ENCODE results near the gene SPAG9. TPM values are rescaled to one million over a fixed set of nuclear protein-coding genes. Genes with fewer than 3 reads are reported as not detected.
"Not testable (repeated sequence)": the region's sequence is repeated elsewhere in the genome, so short reads cannot be mapped to it uniquely, and the experiment has no call there.

SPAG9 gene
- total RNA-seq, 2 experiments from 2014 or later, result 39.8 to 43.2 TPM

- DNase-seq, result no peak
- Mint-ChIP-seq H3K36me3 (ENCODE audit: low read depth) (no peaks in the 10 kb centered on the region), H3K4me3 (no peak overlapping the region), H3K4me1 (ENCODE audit: low read depth) (peaks cover 4% of the 10 kb centered on the region), H3K27me3 (ENCODE audit: low read depth) (no peaks in the 10 kb centered on the region), H3K27ac (no peak overlapping the region), H3K9me3 (no peaks in the 10 kb centered on the region)
- CTCF ChIA-PET, result no interaction called here
- intact Hi-C loops (cut with micrococcal nuclease), result no loop called here
These were observed 12.9 kb downstream of the SPAG9 start for GRCh38 chr17:51107778-51108177.

- CTCF ChIA-PET, result interaction anchor here (0.7 kb wide), 1 partner anchor 10 kb away, joined by 3 read pairs; no protein-coding TSS in a partner anchor
These were observed 17.2 kb downstream of the SPAG9 start for GRCh38 chr17:51103451-51103850.

GRCh38 chr17:51103050-51103449, 17.6 kb downstream of the SPAG9 start:
- Mint-ChIP-seq H3K36me3 (ENCODE audit: low read depth) (no peaks in the 10 kb centered on the region), H3K4me1 (ENCODE audit: low read depth) (peaks cover 6% of the 10 kb centered on the region), H3K27me3 (ENCODE audit: low read depth) (no peaks in the 10 kb centered on the region), H3K27ac (no peak overlapping the region), H3K4me3 (no peak overlapping the region), H3K9me3 (no peaks in the 10 kb centered on the region)
- intact Hi-C loops (cut with micrococcal nuclease), result no loop called here
- CTCF ChIA-PET, result interaction anchor here (0.7 to 1.0 kb wide), 2 partner anchors 9 to 318 kb away, joined by 3 read pairs; no protein-coding TSS in a partner anchor
- DNase-seq, result no peak

More at GRCh38 chr17:51103451-51103850, 17.2 kb downstream of the SPAG9 start:
- Mint-ChIP-seq H3K36me3 (ENCODE audit: low read depth) (no peaks in the 10 kb centered on the region), H3K27ac (no peak overlapping the region), H3K4me3 (no peak overlapping the region), H3K4me1 (ENCODE audit: low read depth) (peaks cover 3% of the 10 kb centered on the region), H3K27me3 (ENCODE audit: low read depth) (no peaks in the 10 kb centered on the region), H3K9me3 (no peaks in the 10 kb centered on the region)
- DNase-seq, result no peak
- intact Hi-C loops (cut with micrococcal nuclease), result no loop called here

GRCh38 chr17:51097708-51098446, 22.8 kb downstream of the SPAG9 start:
- Mint-ChIP-seq H3K36me3 (ENCODE audit: low read depth) (no peaks in the 10 kb centered on the region), H3K4me3 (no peak overlapping the region), H3K4me1 (ENCODE audit: low read depth) (peaks cover 32% of the 10 kb centered on the region)

GRCh38 chr17:51091635-51092034, 29.0 kb downstream of the SPAG9 start:
- CTCF ChIA-PET, result no interaction called here

More at GRCh38 chr17:51097708-51098446, 22.8 kb downstream of the SPAG9 start:
- H3K9me3 Mint-ChIP-seq, result no peaks in the 10 kb centered on the region
- intact Hi-C loops (cut with micrococcal nuclease), result no loop called here
- no peaks in the 10 kb centered on the region for H3K27me3 Mint-ChIP-seq (ENCODE audit: low read depth)
- H3K27ac Mint-ChIP-seq, result no peak overlapping the region
- CTCF ChIA-PET, result interaction anchor here (1.0 kb wide), 1 partner anchor 11 kb away, joined by 4 read pairs; no protein-coding TSS in a partner anchor
- no peak for DNase-seq

GRCh38 chr17:51088868-51089267, 31.8 kb downstream of the SPAG9 start:
- H3K27ac Mint-ChIP-seq; H3K4me3 Mint-ChIP-seq; intact Hi-C loops (cut with micrococcal nuclease); H3K36me3 Mint-ChIP-seq (ENCODE audit: low read depth); H3K27me3 Mint-ChIP-seq (ENCODE audit: low read depth); DNase-seq; CTCF ChIA-PET; H3K9me3 Mint-ChIP-seq: not testable (repeated sequence)
- peaks cover 18% of the 10 kb centered on the region for H3K4me1 Mint-ChIP-seq (ENCODE audit: low read depth)

More at GRCh38 chr17:51091635-51092034, 29.0 kb downstream of the SPAG9 start:
- Mint-ChIP-seq H3K27me3 (ENCODE audit: low read depth) (no peaks in the 10 kb centered on the region), H3K4me1 (ENCODE audit: low read depth) (peaks cover 25% of the 10 kb centered on the region), H3K9me3 (no peaks in the 10 kb centered on the region), H3K4me3 (no peak overlapping the region), H3K27ac (no peak overlapping the region), H3K36me3 (ENCODE audit: low read depth) (peaks cover 2% of the 10 kb centered on the region)
- intact Hi-C loops (cut with micrococcal nuclease), result no loop called here
- DNase-seq, result no peak

- Mint-ChIP-seq H3K4me1 (ENCODE audit: low read depth) (peaks cover 16% of the 10 kb centered on the region), H3K27me3 (ENCODE audit: low read depth) (no peaks in the 10 kb centered on the region), H3K36me3 (ENCODE audit: low read depth) (peaks cover 2% of the 10 kb centered on the region), H3K27ac (no peak overlapping the region), H3K9me3 (no peaks in the 10 kb centered on the region), H3K4me3 (no peak overlapping the region)
- intact Hi-C loops (cut with micrococcal nuclease), result no loop called here
- DNase-seq, result no peak
- CTCF ChIA-PET, result no interaction called here
These were observed 32.4 kb downstream of the SPAG9 start for GRCh38 chr17:51088287-51088686.

- Mint-ChIP-seq H3K4me3 (no peak overlapping the region), H3K4me1 (ENCODE audit: low read depth) (peaks cover 16% of the 10 kb centered on the region), H3K27ac (no peak overlapping the region), H3K27me3 (ENCODE audit: low read depth) (no peaks in the 10 kb centered on the region), H3K36me3 (ENCODE audit: low read depth) (peaks cover 4% of the 10 kb centered on the region), H3K9me3 (no peaks in the 10 kb centered on the region)
- intact Hi-C loops (cut with micrococcal nuclease), result no loop called here
- DNase-seq, result no peak
- CTCF ChIA-PET, result interaction anchor here (1.2 kb wide), 1 partner anchor 10 kb away, joined by 4 read pairs; no protein-coding TSS in a partner anchor
These were observed 33.5 kb downstream of the SPAG9 start for GRCh38 chr17:51087072-51087757.

- Mint-ChIP-seq H3K27ac (no peak overlapping the region), H3K9me3 (no peaks in the 10 kb centered on the region), H3K4me1 (ENCODE audit: low read depth) (peaks cover 13% of the 10 kb centered on the region), H3K27me3 (ENCODE audit: low read depth) (no peaks in the 10 kb centered on the region), H3K4me3 (no peak overlapping the region), H3K36me3 (ENCODE audit: low read depth) (peaks cover 1% of the 10 kb centered on the region)
- intact Hi-C loops (cut with micrococcal nuclease), result no loop called here
- DNase-seq, result no peak
- CTCF ChIA-PET, result interaction anchor here (0.6 kb wide), 1 partner anchor 17 kb away, joined by 3 read pairs; no protein-coding TSS in a partner anchor
These were observed 35.4 kb downstream of the SPAG9 start for GRCh38 chr17:51085150-51085805.

- intact Hi-C loops (cut with micrococcal nuclease), result no loop called here
- H3K4me1 Mint-ChIP-seq (ENCODE audit: low read depth), result peaks cover 13% of the 10 kb centered on the region
- no peaks in the 10 kb centered on the region for H3K27me3 Mint-ChIP-seq (ENCODE audit: low read depth)
- H3K4me3 Mint-ChIP-seq, result no peak overlapping the region
- H3K27ac Mint-ChIP-seq, result no peak overlapping the region
- no peaks in the 10 kb centered on the region for H3K9me3 Mint-ChIP-seq
- peaks cover 6% of the 10 kb centered on the region for H3K36me3 Mint-ChIP-seq (ENCODE audit: low read depth)
- CTCF ChIA-PET, result no interaction called here
- no peak for DNase-seq
These were observed 36.7 kb downstream of the SPAG9 start for GRCh38 chr17:51083981-51084380.

- intact Hi-C loops (cut with micrococcal nuclease); H3K36me3 Mint-ChIP-seq (ENCODE audit: low read depth); CTCF ChIA-PET; H3K27ac Mint-ChIP-seq; H3K4me3 Mint-ChIP-seq; DNase-seq; H3K27me3 Mint-ChIP-seq (ENCODE audit: low read depth); H3K9me3 Mint-ChIP-seq: not testable (repeated sequence)
- peaks cover 13% of the 10 kb centered on the region for H3K4me1 Mint-ChIP-seq (ENCODE audit: low read depth)
These were observed 37.3 kb downstream of the SPAG9 start for GRCh38 chr17:51083364-51083763.

GRCh38 chr17:51079049-51079448, 41.6 kb downstream of the SPAG9 start:
- Mint-ChIP-seq H3K27me3 (ENCODE audit: low read depth) (no peaks in the 10 kb centered on the region), H3K4me1 (ENCODE audit: low read depth) (no peaks in the 10 kb centered on the region), H3K9me3 (no peaks in the 10 kb centered on the region), H3K36me3 (ENCODE audit: low read depth) (peaks cover 17% of the 10 kb centered on the region), H3K27ac (no peak overlapping the region), H3K4me3 (no peak overlapping the region)
- DNase-seq, result no peak
- intact Hi-C loops (cut with micrococcal nuclease), result no loop called here
- CTCF ChIA-PET, result no interaction called here
